GM19438 (cell line): ENCODE results near the gene ERCC8.

Experiments
- ATAC-seq: cut with Tn5 transposase; IDR thresholded peaks from one replicate; pipeline ENCODE4 v1.9.1; 2021; ENCODE audit warnings: low read depth; ENCODE audit not compliant: unreplicated experiment

ERCC8 gene

DNA sequence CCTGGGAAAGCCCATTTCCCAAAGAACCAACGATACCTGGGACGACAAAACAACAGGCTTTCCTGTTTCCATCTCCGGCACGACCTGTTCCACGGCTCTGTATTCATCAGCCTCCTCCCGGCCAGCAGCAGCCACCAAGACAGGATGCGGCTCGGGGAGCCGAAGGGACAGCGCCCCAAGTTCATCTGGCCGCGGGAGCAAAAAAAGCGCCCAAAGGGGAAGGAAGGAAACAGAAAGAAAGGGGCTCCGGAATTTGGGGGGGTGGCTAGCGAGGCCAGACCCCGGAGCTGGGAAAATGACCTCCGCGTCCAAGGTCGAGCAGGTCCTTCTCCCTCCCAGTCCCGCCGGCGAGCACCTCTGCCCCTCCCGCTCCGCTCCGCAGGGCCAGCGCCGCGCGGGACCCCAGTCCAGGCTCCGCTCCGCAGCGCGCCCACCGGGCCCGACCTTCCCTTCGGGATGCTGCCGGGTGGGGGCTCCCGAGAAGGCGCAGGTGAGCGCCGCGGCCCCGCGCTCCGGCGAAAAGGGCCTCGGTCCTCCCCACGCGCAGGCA, 101.4 kb downstream of the ERCC8 start:
- ATAC-seq = peak; percentile 31

DNA sequence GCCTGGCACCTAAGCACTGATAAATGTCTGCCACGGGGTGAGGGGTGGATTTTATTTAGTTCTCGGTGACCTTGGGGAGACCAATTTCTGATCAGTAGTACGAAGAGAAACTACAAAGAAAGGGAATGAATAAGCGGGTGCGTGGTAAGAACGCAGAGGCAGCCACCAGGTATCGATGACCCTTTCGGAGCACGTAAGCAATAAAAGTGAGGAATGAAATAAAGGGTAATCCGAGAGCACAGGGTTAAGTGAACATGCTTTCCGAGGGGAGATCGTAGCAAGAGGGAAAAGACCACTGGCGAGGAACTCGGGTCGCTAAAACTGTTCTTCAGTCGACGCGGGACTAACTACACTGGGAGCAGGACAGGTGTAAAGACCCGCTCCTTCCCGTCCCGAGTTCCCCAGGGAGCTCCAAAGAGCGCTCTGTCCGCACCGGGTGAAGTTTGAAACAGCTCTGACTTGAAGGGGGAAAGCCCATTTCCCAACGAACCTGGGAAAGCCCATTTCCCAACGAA, 101.9 kb downstream of the ERCC8 start:
- no peak for ATAC-seq

DNA sequence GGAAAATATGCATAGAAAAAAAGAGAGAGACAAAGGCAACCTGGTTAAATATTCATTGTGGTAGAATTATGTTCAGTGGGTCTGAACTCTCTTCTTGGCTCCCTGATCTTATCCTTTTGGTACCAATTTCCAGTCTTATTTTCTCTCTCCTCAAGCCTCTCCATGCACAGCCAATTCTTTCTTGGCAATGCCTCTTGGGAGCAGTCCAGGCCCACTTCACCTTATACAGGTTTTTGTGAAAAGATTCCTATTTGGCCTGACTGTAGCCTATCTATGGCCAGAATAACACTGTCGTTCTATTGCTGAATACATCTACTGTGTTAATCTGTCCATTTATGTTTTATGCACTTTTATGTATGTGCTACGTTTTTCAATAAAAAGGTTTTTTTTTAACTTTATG, 103.5 kb downstream of the ERCC8 start:
- no peak for ATAC-seq

DNA sequence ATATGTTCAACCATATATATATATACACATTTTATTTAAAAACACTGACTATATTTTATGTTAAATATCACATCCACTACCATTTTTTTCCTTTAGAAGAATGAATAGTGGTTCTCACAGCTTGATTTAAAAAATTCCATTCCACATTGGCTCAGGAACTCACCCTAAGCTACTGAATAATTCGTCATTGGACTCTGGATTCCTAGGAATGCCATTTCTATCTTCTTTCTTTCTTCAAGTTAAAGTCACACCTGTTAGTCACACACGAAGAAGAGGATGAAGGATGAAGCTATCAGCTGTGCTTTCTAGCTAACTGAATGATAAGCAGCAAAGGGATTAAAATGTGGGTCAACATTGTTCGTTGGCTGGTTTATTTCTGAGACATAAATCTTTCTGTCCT, 108.7 kb downstream of the ERCC8 start:
- ATAC-seq = no peak

DNA sequence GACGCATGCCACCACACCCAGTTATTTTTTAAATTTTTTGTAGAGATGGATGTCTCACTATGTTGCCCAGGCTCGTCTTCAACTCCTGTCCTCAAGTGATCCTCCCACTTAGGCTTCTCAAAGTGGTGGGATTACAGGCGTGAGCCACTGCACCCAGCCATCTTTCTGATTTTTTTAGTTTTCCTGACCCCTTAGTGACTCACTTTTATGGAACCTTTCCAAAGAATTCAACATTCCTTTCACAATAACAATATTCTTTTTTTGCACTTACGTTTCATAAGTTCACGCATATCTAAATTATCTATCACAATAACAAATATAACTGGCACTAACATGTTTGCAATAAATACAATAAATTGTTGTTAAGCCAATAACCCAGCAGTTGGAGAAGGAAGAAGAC, 109.3 kb downstream of the ERCC8 start:
- ATAC-seq = no peak

DNA sequence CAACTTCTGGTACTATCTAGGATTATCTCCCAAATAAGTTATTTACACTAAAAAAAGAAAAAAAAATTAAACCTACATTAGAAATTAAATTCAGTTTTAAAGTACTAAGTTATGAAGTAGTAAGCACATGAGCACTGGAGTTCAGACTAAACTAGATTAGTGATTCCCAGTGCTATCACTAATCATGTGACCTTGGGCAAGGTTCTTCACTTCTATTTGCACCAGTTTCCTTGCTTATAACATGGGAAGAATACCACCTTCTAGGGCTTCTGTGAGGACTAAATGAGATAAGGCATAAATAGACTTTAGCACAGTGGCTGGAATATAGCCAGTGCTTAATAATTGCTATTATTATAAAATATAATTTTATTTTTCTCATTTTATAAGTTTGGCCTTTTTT, 111.3 kb downstream of the ERCC8 start:
- ATAC-seq = no peak

DNA sequence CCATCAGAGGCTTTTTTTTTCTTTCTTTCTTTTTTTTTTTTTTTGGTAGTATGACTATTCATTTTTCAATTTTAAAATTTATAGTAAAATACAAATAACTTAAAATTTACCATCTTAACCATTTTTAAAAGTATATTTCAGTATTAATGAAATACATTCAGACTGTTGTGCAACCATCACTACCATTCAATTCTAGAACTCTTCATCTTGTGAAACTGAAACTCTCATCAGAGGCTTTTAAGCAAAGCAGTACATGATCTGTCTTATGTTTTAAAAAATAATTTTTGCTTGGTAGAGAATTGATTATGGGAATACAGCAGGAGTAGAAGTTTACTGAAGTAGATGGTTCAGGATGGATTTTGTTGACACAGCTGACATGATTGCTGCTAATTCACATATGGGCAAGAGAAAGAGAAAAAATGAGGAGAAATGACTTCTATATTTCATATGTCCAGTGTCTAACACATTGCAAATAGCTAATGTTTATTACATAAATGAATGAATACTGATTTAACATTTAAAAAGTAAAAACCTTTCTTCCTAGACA, 114.2 kb downstream of the ERCC8 start:
- no peak for ATAC-seq

DNA sequence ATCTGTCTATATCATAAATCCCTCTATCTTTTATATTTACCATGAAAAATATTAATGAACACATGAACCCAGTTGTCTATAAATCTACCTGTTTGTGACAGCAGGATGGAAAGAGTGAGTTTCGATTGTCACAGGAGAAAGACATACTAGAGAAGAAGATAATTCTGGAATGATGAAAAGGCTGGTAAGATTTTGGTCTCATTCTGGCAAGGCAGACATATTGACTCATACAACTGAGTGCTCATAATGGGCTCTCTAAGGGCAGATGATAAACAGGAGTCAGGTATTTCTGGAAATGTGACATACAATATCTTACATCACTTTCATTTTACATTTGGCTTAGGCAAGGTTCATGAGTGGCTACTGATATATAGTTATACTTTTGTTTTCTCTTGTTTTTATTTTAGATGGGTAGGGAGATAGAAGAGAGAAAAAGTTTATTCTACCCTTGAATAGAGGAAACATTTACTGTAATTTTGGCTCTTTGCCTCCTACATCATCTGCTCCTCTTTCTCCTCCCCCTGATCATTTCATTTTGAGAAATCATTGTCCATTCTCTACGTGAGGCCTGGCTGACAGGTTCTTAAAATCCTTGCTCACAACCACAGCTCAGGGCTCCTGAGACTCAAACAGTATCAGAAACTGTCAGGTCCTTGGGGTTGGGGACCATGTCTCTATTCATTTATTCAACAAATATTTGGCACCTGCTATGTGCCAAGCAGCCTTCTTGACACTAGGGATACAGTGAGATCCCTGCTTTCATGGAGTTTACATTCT, 115.2 kb downstream of the ERCC8 start:
- ATAC-seq = no peak

DNA sequence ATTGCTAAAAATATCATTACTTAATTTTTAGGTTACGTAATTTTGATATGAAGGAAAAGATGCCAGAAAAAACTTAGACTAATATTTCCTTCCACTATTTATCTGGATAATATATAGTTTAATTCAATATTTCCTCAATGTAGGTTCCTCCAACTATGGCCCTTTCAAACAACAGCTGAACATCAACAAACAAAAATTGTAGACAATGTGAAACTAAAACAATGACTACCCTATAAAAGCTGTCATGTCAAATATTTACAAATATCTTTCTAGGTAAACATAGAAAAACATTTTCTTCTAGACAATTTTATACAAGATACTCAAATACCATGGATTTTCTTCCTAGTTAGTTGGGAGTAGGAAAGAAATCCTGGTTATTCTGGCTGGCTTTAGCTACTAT, 117.7 kb downstream of the ERCC8 start:
- ATAC-seq = no peak

DNA sequence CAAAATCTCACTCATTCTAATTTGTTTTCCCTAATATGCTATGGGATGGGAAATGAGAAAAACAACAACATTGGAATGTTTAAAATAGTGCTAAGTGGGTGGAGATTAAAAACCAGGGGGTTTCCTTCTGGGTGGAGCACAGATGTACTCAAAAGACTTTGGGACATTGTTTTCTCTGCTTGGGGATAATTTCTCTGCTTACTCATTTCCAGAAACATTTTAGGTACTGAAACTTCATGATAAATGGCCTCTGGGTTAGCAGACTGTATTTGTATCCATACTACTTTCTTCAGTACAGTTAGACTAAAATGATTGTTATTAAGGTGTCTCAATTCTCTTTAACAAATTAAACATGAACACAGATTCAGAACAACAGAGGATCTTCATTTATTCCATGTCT, 118.2 kb downstream of the ERCC8 start:
- peak; percentile 84 for ATAC-seq
